Activated B cell treated with CpG ODN at 0.5 μM for 24 hours (primary cell): ENCODE measurements around the gene ZNF576. TPM values are rescaled to one million over a fixed set of nuclear protein-coding genes. Genes with fewer than 3 reads are reported as not detected.
"Not testable (repeated sequence)": the region's sequence is repeated elsewhere in the genome, so short reads cannot be mapped to it uniquely, and the experiment has no call there.

Source experiments
- ATAC-seq: fragments of 200-7000 bp; cut with Tn5 transposase; one replicate; pipeline ENCODE4 v1.10.0; 2021; ENCODE audit warnings: low read depth, mild to moderate bottlenecking, moderate library complexity
- CTCF ChIA-PET: fragments of 350-600 bp; sonication (Branson Sonifier 250); formaldehyde crosslinking; loops from one replicate; lab custom pipeline; 2021; ENCODE audit warnings: antibody characterized with exemption; lab: Charles Lee
- POLR2A ChIA-PET: fragments of 350-600 bp; sonication (Branson Sonifier 250); formaldehyde crosslinking; loops from one replicate; lab custom pipeline; 2021; ENCODE audit warnings: antibody characterized with exemption; lab: Charles Lee
- DNase-seq: peaks from one replicate; pipeline ENCODE4 v3.0.0; 2022
- H3K27ac Mint-ChIP-seq: one replicate; pipeline ENCODE4 v1.8.0; 2020; ENCODE audit warnings: mixed read lengths
- H3K27me3 Mint-ChIP-seq: one replicate; pipeline ENCODE4 v1.8.0; 2021; ENCODE audit warnings: mixed read lengths
- H3K36me3 Mint-ChIP-seq: one replicate; pipeline ENCODE4 v1.8.0; 2021; ENCODE audit warnings: low read depth, mixed read lengths
- H3K4me1 Mint-ChIP-seq: one replicate; pipeline ENCODE4 v1.8.0; 2021; ENCODE audit warnings: mixed read lengths
- H3K4me3 Mint-ChIP-seq: one replicate; pipeline ENCODE4 v1.8.0; 2020; ENCODE audit warnings: mild to moderate bottlenecking, mixed read lengths
- H3K9me3 Mint-ChIP-seq: one replicate; pipeline ENCODE4 v1.8.0; 2020; ENCODE audit warnings: mixed read lengths
- intact Hi-C: fragments of 100-400 bp; cut with micrococcal nuclease; formaldehyde crosslinking; loops from one replicate; pipeline ENCODE4 v1.15.1; 2024
- total RNA-seq: library from RNA; stranded (reverse); gene quantifications from 2 replicates; pipeline ENCODE4 v1.2.3, GENCODE V29; 2022
- TF ChIP-seq, protein P1 (sequence below): fragments of 200-600 bp; IDR thresholded peaks from one replicate; pipeline ENCODE4 v1.8.0; 2022; ENCODE audit warnings: antibody characterized with exemption, mild to moderate bottlenecking

Gene ZNF576
- total RNA-seq, 1 donor from 2014 or later = 17.3 TPM

DNA sequence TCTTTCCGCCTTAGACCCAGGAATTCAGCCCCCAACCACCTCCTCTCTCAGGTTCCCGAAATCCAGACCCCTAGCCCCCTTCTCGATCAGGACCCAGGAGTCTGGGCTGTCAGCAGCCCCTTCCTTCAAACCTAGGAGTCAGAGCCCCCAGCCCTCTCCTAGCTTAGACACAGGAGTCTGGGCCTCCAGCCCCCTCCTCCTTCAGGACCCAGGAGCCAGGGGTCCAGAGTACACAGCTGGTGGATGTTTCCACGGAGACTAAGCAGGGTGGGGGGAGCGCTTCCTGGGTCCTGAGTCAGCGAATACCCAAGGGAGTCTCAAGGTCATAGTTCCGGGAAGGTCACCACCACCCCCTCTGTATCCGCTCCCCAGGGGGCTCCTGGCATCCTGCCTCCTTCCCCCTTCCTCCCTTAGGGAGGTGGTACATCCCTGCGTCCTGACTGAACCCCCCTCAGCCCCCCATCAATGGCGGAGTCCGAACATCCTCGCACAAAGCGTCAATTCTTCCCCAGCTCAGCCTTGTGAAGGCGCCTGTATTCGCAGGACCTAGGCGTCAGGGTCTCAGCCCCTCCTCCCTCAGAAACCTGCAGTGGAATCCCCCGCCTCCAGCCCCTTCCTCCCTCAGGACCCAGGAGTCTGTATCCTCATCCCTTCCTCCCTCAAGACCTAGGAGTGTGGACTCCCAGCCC lies 38.6 kb downstream of the ZNF576 start:
- POLR2A ChIA-PET = interaction anchor here (1.8 kb wide), 1 partner anchor 15 kb away, joined by 7 read pairs; no protein-coding TSS in a partner anchor

DNA sequence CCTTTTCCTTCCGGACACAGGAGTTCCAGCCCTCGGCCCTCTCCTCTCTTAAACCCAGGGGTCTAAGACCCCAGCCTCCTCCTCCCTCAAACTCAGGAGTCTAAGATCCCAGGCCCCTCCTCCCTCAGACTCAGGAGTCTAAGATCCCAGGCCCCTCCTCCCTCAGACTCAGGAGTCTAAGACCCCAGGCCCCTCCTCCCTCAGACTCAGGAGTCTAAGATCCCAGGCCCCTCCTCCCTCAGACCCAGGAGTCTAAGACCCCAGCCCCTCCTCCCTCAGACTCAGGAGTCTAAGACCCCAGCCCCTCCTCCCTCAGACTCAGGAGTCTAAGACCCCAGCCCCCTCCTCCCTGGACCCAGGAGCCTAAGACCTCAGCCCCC lies 39.2 kb downstream of the ZNF576 start:
- Mint-ChIP-seq H3K4me1 (peaks cover 21% of the 10 kb centered on the region), H3K27me3 (peaks cover 26% of the 10 kb centered on the region)
- CTCF ChIA-PET, ATAC-seq, H3K36me3 Mint-ChIP-seq, H3K9me3 Mint-ChIP-seq, H3K27ac Mint-ChIP-seq, H3K4me3 Mint-ChIP-seq, POLR2A ChIA-PET, DNase-seq: not testable (repeated sequence)
- intact Hi-C loops = loop anchor here (5.0 kb wide), 1 partner anchor 38 kb away; the partner anchor contains the start of genes IRGQ and ZNF576

More for the DNA sequence above, 38.6 kb downstream of the ZNF576 start:
- Mint-ChIP-seq H3K36me3 (no peaks in the 10 kb centered on the region), H3K27me3 (peaks cover 22% of the 10 kb centered on the region), H3K27ac (no peak overlapping the region), H3K9me3 (no peaks in the 10 kb centered on the region), H3K4me1 (peaks cover 16% of the 10 kb centered on the region), H3K4me3 (no peak overlapping the region)
- TF ChIP-seq, protein P1, sequence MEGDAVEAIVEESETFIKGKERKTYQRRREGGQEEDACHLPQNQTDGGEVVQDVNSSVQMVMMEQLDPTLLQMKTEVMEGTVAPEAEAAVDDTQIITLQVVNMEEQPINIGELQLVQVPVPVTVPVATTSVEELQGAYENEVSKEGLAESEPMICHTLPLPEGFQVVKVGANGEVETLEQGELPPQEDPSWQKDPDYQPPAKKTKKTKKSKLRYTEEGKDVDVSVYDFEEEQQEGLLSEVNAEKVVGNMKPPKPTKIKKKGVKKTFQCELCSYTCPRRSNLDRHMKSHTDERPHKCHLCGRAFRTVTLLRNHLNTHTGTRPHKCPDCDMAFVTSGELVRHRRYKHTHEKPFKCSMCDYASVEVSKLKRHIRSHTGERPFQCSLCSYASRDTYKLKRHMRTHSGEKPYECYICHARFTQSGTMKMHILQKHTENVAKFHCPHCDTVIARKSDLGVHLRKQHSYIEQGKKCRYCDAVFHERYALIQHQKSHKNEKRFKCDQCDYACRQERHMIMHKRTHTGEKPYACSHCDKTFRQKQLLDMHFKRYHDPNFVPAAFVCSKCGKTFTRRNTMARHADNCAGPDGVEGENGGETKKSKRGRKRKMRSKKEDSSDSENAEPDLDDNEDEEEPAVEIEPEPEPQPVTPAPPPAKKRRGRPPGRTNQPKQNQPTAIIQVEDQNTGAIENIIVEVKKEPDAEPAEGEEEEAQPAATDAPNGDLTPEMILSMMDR = no peak
- CTCF ChIA-PET = no interaction called here
- intact Hi-C loops = loop anchor here (5.0 kb wide), 2 partner anchors 32 to 38 kb away; partner anchors contain the start of genes IRGQ and ZNF576
- no peak for DNase-seq
- no peak for ATAC-seq

DNA sequence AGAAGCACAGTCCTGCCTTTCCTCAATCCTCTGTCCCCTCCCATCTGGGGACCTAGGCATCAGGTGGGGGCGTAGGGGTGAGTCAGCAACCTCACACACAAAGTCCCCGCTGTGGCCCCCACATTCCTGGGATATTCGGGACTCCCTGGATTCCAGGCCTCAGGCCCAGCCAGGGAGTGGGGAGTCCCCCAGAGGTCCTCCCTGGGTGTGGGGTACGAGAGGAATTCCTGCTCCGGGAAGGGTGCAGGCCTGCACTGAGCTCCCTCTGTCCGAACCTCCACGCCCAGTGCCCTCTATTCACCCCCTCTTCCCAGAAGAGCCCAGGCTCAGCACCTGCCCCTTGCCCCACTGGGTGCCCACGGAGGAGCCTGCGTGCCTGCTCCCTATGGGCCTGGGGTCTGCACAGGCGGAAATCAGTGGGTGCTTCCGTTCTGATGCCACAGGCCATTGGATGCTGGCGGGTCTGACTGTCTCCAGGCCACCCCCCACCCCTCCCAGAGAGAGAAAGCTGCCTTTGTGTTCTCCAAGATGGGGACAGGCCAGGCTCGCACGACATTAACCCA lies 39.8 kb downstream of the ZNF576 start:
- ChIA-PET POLR2A (no interaction called here), CTCF (no interaction called here)
- H3K4me1 Mint-ChIP-seq = peaks cover 23% of the 10 kb centered on the region
- no peak overlapping the region for H3K27ac Mint-ChIP-seq
- intact Hi-C loops = loop anchor here (5.0 kb wide), 1 partner anchor 39 kb away; the partner anchor contains the start of genes IRGQ and ZNF576
- DNase-seq = no peak
- H3K36me3 Mint-ChIP-seq = no peaks in the 10 kb centered on the region
- TF ChIP-seq, protein P1 = no peak
- H3K9me3 Mint-ChIP-seq = no peaks in the 10 kb centered on the region
- peaks cover 30% of the 10 kb centered on the region for H3K27me3 Mint-ChIP-seq
- no peak for ATAC-seq
- H3K4me3 Mint-ChIP-seq = no peak overlapping the region

DNA sequence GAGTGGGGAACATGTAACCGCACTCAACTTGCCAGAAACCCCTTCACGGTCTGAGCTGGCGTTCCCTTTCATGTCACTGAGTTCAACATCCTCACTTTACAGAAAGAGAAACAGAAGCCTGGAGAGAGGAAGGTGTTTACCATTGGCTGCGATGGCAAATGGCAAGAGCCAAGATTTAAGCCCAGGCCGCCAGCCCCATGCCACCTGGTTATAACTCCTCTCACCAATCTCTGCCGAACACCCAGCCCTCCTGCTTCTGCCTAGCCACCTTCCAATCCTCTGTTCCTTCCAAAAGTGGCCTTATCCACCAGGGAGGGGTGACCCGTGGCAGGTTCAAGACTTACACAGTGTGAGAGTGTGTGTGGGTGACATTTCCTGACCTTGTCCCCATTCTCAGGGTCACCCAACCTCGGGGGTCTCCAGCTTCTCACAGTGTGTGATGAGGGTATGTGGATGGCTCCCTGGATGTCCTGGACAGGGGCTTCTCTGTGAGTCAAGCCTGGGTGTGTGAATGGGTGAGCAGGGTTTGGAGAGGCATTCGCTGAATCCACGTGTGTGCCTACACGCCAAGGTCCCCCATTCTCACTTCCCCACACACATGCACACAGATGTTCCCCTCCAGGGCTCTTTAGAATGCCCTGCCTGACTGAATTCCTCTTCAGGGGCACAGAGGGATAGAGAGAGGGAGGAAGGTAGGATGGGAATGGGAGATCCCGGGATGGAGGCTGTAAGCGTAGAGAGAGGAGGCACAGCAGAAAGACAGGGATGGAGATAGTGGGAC lies 42.0 kb downstream of the ZNF576 start:
- Mint-ChIP-seq H3K27ac (no peak overlapping the region), H3K27me3 (peaks cover 34% of the 10 kb centered on the region), H3K4me1 (peaks cover 23% of the 10 kb centered on the region), H3K9me3 (no peaks in the 10 kb centered on the region), H3K36me3 (no peaks in the 10 kb centered on the region), H3K4me3 (peak overlapping the region; percentile 80)
- TF ChIP-seq, protein P1 = no peak
- intact Hi-C loops = loop anchor here (5.0 kb wide), 1 partner anchor 41 kb away; the partner anchor contains the start of genes IRGQ and ZNF576
- ATAC-seq (peak; percentile 51), DNase-seq (no peak)
- POLR2A ChIA-PET = no interaction called here
- CTCF ChIA-PET = interaction anchor here (1.2 kb wide), 1 partner anchor 83 kb away, joined by 4 read pairs; no protein-coding TSS in a partner anchor

DNA sequence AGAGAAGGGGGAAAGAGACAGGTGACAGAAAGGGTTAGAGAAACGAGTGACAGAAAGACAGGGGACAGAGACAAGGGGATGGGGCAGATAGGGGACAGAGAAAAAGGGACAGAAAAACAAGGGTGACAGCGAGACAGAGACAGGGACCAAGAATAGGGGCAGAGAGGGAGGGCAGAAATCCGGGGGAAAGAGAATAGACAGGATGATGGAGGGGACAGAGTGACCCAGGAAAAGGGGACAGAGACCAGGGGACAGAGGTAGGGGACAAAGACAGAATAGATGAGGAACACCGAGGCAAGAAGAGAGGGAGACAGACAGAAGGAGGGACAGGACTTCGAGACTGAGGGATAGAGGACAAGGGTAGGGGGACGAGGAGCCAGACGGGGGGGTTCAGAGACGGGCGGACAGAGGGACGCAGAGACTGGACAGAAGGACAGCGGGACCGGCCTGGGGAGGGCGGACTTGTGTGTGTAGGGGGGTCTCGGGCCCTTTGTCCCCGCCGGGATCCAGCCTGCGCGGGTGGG lies 42.7 kb downstream of the ZNF576 start:
- ChIA-PET CTCF (no interaction called here), POLR2A (no interaction called here)
- ATAC-seq = no peak
- Mint-ChIP-seq H3K4me1 (peaks cover 23% of the 10 kb centered on the region), H3K27me3 (peaks cover 34% of the 10 kb centered on the region), H3K9me3 (no peaks in the 10 kb centered on the region), H3K27ac (no peak overlapping the region), H3K36me3 (no peaks in the 10 kb centered on the region), H3K4me3 (peak overlapping the region; percentile 80)
- DNase-seq = no peak
- intact Hi-C loops = loop anchor here (5.0 kb wide), 1 partner anchor 42 kb away; the partner anchor contains the start of genes IRGQ and ZNF576
- TF ChIP-seq, protein P1 = no peak
